Right lobe of liver (tissue), 4 donors: ENCODE results near the gene GJB4.

Experiments
- POLR2A ChIP-seq: fragments of 450-650 bp; IDR thresholded peaks from one replicate; pipeline ENCODE4 v1.6.1; 2017; ENCODE audit warnings: antibody characterized with exemption, mild to moderate bottlenecking
- TF ChIP-seq, protein P1 (sequence below), 4 donors: fragments of 200-600 bp in 3 of 4; fragments of 450-650 bp in 1 of 4; IDR thresholded peaks; one replicate each; pipeline versions ENCODE4 v1.5.1 to v1.8.0; 2016 to 2022; ENCODE audit warnings: antibody characterized with exemption in 4 of 4, mild to moderate bottlenecking in 2 of 4
- donor health status: DM: no; HTN: no; CAD: no.
- donor health status: DM: no; HTN: no; CAD: no.
- donor health status: DM: no; HTN: yes; CAD: no.

- TF ChIP-seq, protein P1, sequence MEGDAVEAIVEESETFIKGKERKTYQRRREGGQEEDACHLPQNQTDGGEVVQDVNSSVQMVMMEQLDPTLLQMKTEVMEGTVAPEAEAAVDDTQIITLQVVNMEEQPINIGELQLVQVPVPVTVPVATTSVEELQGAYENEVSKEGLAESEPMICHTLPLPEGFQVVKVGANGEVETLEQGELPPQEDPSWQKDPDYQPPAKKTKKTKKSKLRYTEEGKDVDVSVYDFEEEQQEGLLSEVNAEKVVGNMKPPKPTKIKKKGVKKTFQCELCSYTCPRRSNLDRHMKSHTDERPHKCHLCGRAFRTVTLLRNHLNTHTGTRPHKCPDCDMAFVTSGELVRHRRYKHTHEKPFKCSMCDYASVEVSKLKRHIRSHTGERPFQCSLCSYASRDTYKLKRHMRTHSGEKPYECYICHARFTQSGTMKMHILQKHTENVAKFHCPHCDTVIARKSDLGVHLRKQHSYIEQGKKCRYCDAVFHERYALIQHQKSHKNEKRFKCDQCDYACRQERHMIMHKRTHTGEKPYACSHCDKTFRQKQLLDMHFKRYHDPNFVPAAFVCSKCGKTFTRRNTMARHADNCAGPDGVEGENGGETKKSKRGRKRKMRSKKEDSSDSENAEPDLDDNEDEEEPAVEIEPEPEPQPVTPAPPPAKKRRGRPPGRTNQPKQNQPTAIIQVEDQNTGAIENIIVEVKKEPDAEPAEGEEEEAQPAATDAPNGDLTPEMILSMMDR (IDR thresholded peaks at IDR 0.05): no peak
- no peak for TF ChIP-seq POLR2A
Measured at GRCh38 chr1:34711485-34711884, 48.1 kb upstream of the GJB4 start.
